ENCODE measurements around the gene RTN1. TPM values are rescaled to one million over a fixed set of nuclear protein-coding genes. Genes with fewer than 3 reads are reported as not detected.

Gene RTN1
- total RNA-seq, 2 experiments from 2014 or later: 0.14 TPM; not detected in 1

- TF ChIP-seq CTCF (IDR thresholded peaks at IDR 0.05): no peak
- H3K9me3 ChIP-seq (ENCODE audit: control insufficient read depth in 1 of 2, insufficient read depth in 1 of 2, low read length in 2 of 2): no peaks in the 10 kb centered on the region
- ATAC-seq (ENCODE audit: poor library complexity) (no peak), DNase-seq (no peak)
- Mint-ChIP-seq H3K9me3 (no peaks in the 10 kb centered on the region), H3K4me3 (no peak overlapping the region), H3K27ac (no peak overlapping the region), H3K4me1 (ENCODE audit: low read depth) (no peaks in the 10 kb centered on the region), H3K36me3 (ENCODE audit: low read depth) (no peaks in the 10 kb centered on the region), H3K27me3 (peaks cover 20% of the 10 kb centered on the region)
- ChIA-PET CTCF (no interaction called here), POLR2A (no interaction called here)
- no peaks in the 10 kb centered on the region for H3K4me1 ChIP-seq (ENCODE audit: insufficient read depth, low read length)
- intact Hi-C loops (cut with DNase I, micrococcal nuclease): no loop called here
- H3K27me3 ChIP-seq (ENCODE audit: control insufficient read depth in 1 of 2, insufficient read depth in 2 of 2, low read length in 2 of 2): peaks cover 0 to 5% of the 10 kb centered on the region in 2 experiments
- no peak overlapping the region for H3K27ac ChIP-seq (ENCODE audit: low read depth in 1 of 2, low read length in 2 of 2)
- no peaks in the 10 kb centered on the region for H3K36me3 ChIP-seq (ENCODE audit: insufficient read depth, low read length)
- no peak overlapping the region for H3K4me3 ChIP-seq (ENCODE audit: low read length)
These were observed 87.8 kb downstream of the RTN1 start for GRCh38 chr14:59782760-59783159.

GRCh38 chr14:59777006-59777579 lies 93.5 kb downstream of the RTN1 start:
- no peak for TF ChIP-seq CTCF (IDR thresholded peaks at IDR 0.05)
- ChIA-PET POLR2A (no interaction called here), CTCF (no interaction called here)
- Histone ChIP-seq H3K27ac (ENCODE audit: low read depth in 1 of 2, low read length in 2 of 2) (no peak overlapping the region), H3K27me3 (ENCODE audit: control insufficient read depth in 1 of 2, insufficient read depth in 2 of 2, low read length in 2 of 2) (peaks cover 0 to 5% of the 10 kb centered on the region in 2 experiments), H3K9me3 (ENCODE audit: control insufficient read depth in 1 of 2, insufficient read depth in 1 of 2, low read length in 2 of 2) (no peaks in the 10 kb centered on the region), H3K4me1 (ENCODE audit: insufficient read depth, low read length) (no peaks in the 10 kb centered on the region), H3K4me3 (ENCODE audit: low read length) (no peak overlapping the region), H3K36me3 (ENCODE audit: insufficient read depth, low read length) (no peaks in the 10 kb centered on the region)
- Mint-ChIP-seq H3K27me3 (peaks cover 22% of the 10 kb centered on the region), H3K4me3 (no peak overlapping the region), H3K27ac (no peak overlapping the region), H3K4me1 (ENCODE audit: low read depth) (no peaks in the 10 kb centered on the region), H3K36me3 (ENCODE audit: low read depth) (no peaks in the 10 kb centered on the region), H3K9me3 (no peaks in the 10 kb centered on the region)
- DNase-seq (no peak), ATAC-seq (ENCODE audit: poor library complexity) (no peak)
- intact Hi-C loops (cut with DNase I, micrococcal nuclease): no loop called here

- H3K27me3 ChIP-seq (ENCODE audit: control insufficient read depth in 1 of 2, insufficient read depth in 2 of 2, low read length in 2 of 2): peaks cover 0 to 5% of the 10 kb centered on the region in 2 experiments
- POLR2A ChIA-PET: no interaction called here
- Mint-ChIP-seq H3K27me3 (peaks cover 22% of the 10 kb centered on the region), H3K27ac (no peak overlapping the region), H3K4me3 (no peak overlapping the region), H3K9me3 (no peaks in the 10 kb centered on the region), H3K4me1 (ENCODE audit: low read depth) (no peaks in the 10 kb centered on the region), H3K36me3 (ENCODE audit: low read depth) (no peaks in the 10 kb centered on the region)
- no peak for DNase-seq
- no peaks in the 10 kb centered on the region for H3K4me1 ChIP-seq (ENCODE audit: insufficient read depth, low read length)
- no peak overlapping the region for H3K27ac ChIP-seq (ENCODE audit: low read depth in 1 of 2, low read length in 2 of 2)
- H3K4me3 ChIP-seq (ENCODE audit: low read length): no peak overlapping the region
- intact Hi-C loops (cut with DNase I, micrococcal nuclease): no loop called here
- H3K9me3 ChIP-seq (ENCODE audit: control insufficient read depth in 1 of 2, insufficient read depth in 1 of 2, low read length in 2 of 2): no peaks in the 10 kb centered on the region
- CTCF ChIA-PET: no interaction called here
- no peak for TF ChIP-seq CTCF (IDR thresholded peaks at IDR 0.05)
- no peaks in the 10 kb centered on the region for H3K36me3 ChIP-seq (ENCODE audit: insufficient read depth, low read length)
- no peak for ATAC-seq (ENCODE audit: poor library complexity)
These were observed 94.1 kb downstream of the RTN1 start for GRCh38 chr14:59776468-59776867.
